SKM-1 (cell line): ENCODE measurements around the gene SYNPR.

ENCODE experiments used
- DNase-seq: peaks from one replicate; lab custom pipeline; 2025; ENCODE audit not compliant: unreplicated experiment; lab: John Stamatoyannopoulos, UW

Gene SYNPR

DNA sequence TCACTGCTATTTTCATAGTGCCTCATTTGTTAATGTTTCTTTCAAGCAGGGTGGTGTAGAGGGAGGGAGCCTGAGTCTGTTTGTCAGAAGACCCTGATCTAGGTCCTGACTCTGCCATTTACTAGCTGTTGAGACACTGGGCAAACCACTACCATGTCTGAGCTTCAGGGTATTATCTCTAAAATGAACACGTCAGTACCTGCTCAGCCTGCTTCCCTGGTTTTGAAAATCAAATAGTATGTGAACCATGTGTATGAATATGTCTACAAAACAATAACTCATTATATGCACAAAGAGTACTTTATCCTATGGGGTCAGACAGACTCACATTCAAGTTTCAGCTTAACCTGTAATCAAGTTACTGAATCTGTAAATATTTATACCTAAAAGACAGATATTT lies 25.1 kb downstream of the SYNPR start:
- no peak for DNase-seq

DNA sequence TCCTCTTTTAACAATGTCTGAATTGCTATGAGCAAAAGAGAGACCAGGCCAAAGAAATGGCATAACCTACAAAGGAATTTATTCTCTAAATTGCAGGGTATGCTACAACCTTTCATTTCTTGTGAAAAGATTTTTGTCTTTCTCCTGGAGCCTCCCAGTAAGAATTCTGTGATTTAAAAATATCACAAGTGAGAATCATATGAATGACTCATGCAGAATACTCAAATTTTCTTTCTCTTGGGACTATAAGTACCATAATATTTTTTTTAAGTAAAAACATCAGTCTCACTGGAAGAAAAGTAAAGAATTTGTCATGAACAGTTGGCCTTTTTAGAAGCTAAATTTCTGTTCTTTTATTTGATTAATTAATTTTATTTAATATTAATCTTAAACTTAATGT lies 26.3 kb downstream of the SYNPR start:
- DNase-seq, result no peak

DNA sequence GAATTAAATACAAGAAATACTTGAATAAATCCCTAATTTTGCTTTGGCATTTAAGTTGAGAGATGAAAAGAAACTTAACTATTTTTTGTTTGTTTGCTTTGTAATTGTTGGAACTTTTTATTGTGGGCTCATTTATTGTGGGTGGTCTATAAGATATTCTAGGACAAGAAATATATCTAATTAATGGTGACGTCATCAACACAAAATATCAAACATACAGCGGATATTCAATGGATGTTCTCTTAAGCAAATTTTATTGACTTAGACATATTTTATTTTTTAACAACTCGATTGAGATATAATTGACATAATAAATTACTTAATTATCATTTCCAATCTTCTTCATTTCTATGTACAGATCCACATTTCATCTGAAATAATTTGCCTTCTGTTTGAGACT lies 30.0 kb downstream of the SYNPR start:
- DNase-seq, result no peak

GRCh38 chr3:63309768-63310167 lies 31.7 kb downstream of the SYNPR start:
- DNase-seq, result no peak

DNA sequence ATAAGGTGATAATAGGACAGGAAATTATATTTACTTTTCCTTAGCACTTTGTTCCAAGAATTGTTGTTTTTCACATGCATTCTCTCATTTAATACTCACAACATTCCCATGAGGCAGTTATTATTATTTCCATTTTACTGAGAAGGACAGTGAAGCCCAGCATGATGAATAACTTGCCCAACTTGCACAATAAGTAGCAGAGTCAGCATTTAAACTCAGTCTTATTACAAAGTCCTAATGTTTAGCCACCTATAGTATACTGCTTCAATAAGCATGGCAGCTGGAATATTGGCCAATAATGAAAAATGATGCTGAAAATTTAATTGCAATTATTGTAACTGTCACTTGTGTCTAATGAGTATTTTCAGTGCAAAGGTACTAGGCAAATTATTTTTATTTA lies 45.7 kb downstream of the SYNPR start:
- no peak for DNase-seq

- no peak for DNase-seq
Observed at GRCh38 chr3:63324621-63325020, 46.5 kb downstream of the SYNPR start.

- DNase-seq, result no peak
Observed at GRCh38 chr3:63325386-63325785, 47.3 kb downstream of the SYNPR start.

GRCh38 chr3:63328365-63328764 lies 50.3 kb downstream of the SYNPR start:
- no peak for DNase-seq

DNA sequence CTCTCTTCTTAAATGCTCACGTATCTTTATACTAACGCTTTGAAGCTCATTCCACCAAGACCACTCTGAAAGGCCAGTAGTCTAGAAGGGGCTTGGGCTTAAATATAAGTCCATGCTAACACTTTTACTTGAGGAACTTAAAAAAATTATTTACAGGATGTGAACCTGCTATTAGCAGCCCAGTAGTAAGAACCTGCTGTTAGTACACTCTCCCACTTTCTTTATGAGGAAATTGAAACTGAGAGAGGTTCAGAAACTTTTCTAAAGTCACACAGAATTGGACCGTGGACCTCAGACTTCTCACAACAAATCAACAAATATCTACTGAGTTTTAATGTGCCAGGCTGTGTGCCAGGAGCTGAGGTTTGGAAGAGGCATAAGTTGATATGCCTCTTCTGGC lies 53.4 kb downstream of the SYNPR start:
- no peak for DNase-seq

GRCh38 chr3:63333815-63334214 lies 55.7 kb downstream of the SYNPR start:
- no peak for DNase-seq

- no peak for DNase-seq
Observed at GRCh38 chr3:63338351-63338750, 60.2 kb downstream of the SYNPR start.

DNA sequence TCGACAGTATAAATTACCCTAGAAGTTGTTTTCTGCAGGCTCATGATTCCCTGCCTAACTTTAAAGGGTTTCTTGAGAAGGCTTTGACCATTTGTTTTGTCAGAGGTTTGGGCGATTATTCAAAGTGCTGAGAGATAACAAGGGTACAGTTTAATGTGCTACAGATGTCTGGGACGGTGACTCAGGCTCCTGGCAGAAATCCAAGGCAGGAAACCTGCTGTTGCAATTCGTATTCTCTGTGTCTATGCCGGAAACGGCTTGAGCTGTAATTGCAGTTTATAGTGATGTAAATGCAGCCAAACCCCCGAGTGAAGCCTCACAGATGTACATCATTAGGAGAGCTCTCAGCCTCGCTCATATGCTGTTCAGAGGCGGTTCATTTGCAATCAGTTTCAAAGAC lies 65.6 kb downstream of the SYNPR start:
- DNase-seq, result peak; percentile 70

DNA sequence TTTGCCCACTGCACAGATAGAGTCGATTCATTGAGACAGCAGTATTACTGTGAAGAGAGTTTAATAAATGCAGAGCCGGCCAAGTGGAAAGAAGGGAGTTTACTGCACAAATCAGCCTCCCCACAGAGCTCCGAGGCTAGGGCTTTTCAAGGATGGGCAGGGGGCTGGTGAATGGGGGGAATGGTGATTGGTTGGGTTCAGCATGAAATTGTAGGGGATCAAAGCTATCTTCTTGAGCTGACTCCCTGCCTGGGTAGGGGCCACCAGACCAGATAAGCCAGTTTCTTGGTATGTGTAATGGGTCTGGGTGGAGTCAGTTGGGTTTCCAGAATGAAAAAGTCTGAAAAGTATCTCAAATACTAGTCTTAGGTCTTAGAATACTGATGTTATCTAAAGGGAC lies 66.6 kb downstream of the SYNPR start:
- DNase-seq, result no peak

DNA sequence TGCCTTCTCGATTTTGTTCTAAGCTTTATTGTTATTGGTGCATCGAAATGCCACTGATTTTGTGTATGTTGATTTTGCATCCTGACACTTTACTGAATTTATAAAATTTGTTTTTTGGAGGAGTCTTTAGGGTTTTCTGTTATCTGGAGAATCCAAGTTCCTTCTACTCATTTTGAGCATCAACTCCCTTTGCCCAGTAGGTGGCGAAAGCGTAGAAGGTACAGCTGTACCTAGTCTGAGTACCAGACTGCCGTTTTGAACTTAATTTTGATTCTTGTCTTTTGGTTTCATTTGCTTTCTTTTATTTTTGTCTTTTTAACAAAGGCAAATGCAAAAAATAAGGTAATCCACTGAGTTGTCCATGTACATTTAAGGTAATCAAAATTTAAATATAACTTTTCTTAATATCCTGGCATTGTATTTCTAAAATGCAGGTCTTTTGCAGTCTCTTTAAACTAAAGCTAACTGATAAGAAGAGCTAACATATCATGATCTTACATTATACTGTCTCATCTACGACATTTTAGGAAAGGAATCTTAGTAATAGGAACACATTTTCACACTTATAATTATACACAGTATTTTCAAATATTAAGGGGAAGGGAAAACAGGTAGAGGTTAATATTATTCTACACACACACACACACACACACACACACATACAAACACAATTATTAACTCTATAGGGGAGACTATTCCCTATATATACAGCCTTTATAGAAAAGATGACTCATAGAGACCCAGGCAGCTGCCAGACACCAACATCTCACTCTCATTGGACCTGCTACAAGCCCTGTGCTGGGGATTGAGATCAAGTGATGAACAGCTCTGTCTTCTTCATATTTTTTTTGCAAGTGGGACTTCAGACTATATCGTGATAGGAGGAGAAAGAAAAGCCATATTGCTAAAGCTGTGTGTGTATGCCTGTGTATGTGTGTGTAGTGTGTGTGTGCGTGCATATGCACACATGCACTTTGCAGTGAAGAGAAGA lies 71.8 kb downstream of the SYNPR start:
- DNase-seq, result peak; percentile 64

GRCh38 chr3:63351159-63352007 lies 73.3 kb downstream of the SYNPR start:
- DNase-seq, result peak; percentile 59

- no peak for DNase-seq
Observed at GRCh38 chr3:63352008-63352279, 73.8 kb downstream of the SYNPR start.

DNA sequence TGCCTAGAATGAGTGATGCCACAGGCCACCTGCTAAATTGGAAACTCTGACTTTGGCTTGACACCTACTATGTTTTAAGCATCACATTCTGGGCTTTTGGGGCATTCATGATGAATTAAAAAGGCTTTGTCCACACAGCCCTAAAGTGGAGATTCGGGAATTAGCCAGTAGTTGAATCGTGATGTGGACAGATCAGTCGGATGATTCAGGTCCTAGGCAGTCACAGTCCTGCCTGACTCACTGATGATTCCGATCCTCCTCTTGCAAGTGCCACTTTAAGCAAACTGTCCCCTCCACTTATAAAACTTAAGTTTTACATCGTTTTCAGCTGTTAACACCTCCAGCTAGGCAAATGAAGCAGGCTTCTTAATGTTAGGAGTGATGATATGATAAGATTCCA lies 75.3 kb downstream of the SYNPR start:
- no peak for DNase-seq

- no peak for DNase-seq
Observed at GRCh38 chr3:63354160-63354559, 76.1 kb downstream of the SYNPR start.

DNA sequence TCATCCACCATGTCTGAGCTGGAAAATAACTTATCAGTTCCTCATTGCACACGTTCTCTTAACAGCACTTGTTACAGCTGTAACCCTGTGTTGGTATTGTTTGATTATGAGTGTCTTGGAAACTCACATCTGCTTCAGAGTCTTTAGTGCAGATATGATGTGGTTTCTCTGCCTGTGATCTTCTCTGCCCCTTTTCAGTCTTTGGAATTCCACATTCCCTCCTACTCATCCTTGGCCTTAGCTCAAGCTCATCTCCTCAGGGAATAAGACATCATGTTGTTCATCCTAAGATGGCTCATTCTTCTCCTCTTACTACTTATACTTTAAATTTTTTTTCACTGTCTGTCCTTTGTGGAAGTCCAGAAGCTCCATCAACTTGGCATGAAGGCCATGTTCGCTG lies 77.7 kb downstream of the SYNPR start:
- DNase-seq, result no peak

DNA sequence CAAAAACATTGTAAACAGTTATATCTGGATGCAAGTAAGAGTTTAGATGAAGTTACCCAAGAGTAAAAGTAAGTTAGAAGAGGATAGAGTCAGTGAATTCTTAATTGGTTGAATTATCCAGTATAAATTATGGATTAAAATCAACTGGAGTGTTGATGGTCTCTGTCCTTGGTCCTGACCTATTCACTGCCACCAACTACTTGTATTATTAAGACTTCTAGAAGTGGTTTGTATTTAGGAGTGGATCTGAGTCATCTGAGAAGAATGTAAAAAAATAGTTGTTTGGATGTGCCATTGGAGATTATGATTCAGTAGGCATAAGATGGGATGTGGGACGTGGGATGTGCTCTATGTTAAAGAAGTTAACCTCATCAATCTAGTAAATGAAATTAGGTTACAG lies 86.4 kb downstream of the SYNPR start:
- no peak for DNase-seq

DNA sequence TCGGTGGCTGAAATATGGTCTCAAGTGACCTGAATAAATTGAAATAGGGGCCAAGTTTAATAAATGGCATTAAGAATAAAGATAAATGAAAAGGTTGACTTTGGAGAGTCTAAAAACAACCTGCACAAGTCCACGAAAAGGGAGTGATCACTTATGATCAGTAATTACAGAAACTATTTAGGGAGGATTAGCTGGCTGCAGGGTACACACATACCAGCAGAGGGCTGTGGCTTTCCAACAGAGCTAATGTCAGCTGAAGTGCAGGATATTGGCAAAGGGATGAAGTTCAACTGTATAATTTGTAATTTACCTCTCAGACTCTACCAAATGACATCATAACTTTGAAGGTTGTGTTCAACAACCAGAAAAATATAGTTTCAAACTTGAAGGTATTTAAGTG lies 86.8 kb downstream of the SYNPR start:
- no peak for DNase-seq

- DNase-seq, result no peak
Observed at GRCh38 chr3:63365671-63366070, 87.6 kb downstream of the SYNPR start.
